Fibroblast of skin of left biceps (primary cell): Measurements from ENCODE around the gene MAPK10.

Experiments used
- DNase-seq, 2 experiments: peaks; one replicate each; pipeline ENCODE4 v3.0.0-alpha.2; 2013; ENCODE audit warnings: low read depth in 2 of 2

Gene MAPK10

GRCh38 chr4:86278126-86278525 is 81.7 kb downstream of the MAPK10 start:
- DNase-seq: no peak

GRCh38 chr4:86274642-86275041 is 85.2 kb downstream of the MAPK10 start:
- no peak for DNase-seq

GRCh38 chr4:86272669-86273068 is 87.2 kb downstream of the MAPK10 start:
- DNase-seq: no peak

GRCh38 chr4:86271057-86271456 is 88.8 kb downstream of the MAPK10 start:
- no peak for DNase-seq

GRCh38 chr4:86269354-86269753 is 90.5 kb downstream of the MAPK10 start:
- DNase-seq: no peak

- no peak for DNase-seq
Observed at GRCh38 chr4:86264241-86264640, 95.6 kb downstream of the MAPK10 start.

- DNase-seq: no peak
Observed at GRCh38 chr4:86261636-86262035, 98.2 kb downstream of the MAPK10 start.

GRCh38 chr4:86256086-86256485 is 103.8 kb downstream of the MAPK10 start:
- no peak for DNase-seq

GRCh38 chr4:86250619-86251018 is 109.2 kb downstream of the MAPK10 start:
- DNase-seq: no peak

GRCh38 chr4:86250006-86250405 is 109.8 kb downstream of the MAPK10 start:
- no peak for DNase-seq

GRCh38 chr4:86249074-86249473 is 110.8 kb downstream of the MAPK10 start:
- no peak for DNase-seq

- DNase-seq: peak in 1 of 2 experiments; percentile 29
Observed at GRCh38 chr4:86247906-86248305, 111.9 kb downstream of the MAPK10 start.

GRCh38 chr4:86247320-86247719 is 112.5 kb downstream of the MAPK10 start:
- DNase-seq: no peak

GRCh38 chr4:86243750-86244149 is 116.1 kb downstream of the MAPK10 start:
- no peak for DNase-seq

- no peak for DNase-seq
Observed at GRCh38 chr4:86242677-86243076, 117.2 kb downstream of the MAPK10 start.

- DNase-seq: no peak
Observed at GRCh38 chr4:86235549-86235948, 124.3 kb downstream of the MAPK10 start.

- DNase-seq: peak in 1 of 2 experiments; percentile 28
Observed at GRCh38 chr4:86233681-86234080, 126.2 kb downstream of the MAPK10 start.

GRCh38 chr4:86233090-86233489 is 126.8 kb downstream of the MAPK10 start:
- DNase-seq: no peak

GRCh38 chr4:86223472-86223871 is 136.4 kb downstream of the MAPK10 start:
- peak in 1 of 2 experiments; percentile 14 for DNase-seq

GRCh38 chr4:86221002-86221401 is 138.9 kb downstream of the MAPK10 start:
- no peak for DNase-seq

GRCh38 chr4:86220121-86220520 is 139.7 kb downstream of the MAPK10 start:
- DNase-seq: no peak

- peak in 1 of 2 experiments; percentile 9 for DNase-seq
Observed at GRCh38 chr4:86218746-86219473, 140.9 kb downstream of the MAPK10 start.

GRCh38 chr4:86203176-86203575 is 156.7 kb downstream of the MAPK10 start:
- DNase-seq: no peak

GRCh38 chr4:86185659-86186058 is 174.2 kb downstream of the MAPK10 start:
- no peak for DNase-seq
